ENCODE results near the gene GNG11. TPM values are rescaled to one million over a fixed set of nuclear protein-coding genes. Genes with fewer than 3 reads are reported as not detected.

Gene GNG11
- total and polyA plus RNA-seq, 10 of the 15 experiments (the other 5 are each of a cell fraction or from before 2014, with no cell fraction given), result 0.15 to 2.4 (median 0.84) TPM

GRCh38 chr7:93883917-93884345, 37.6 kb upstream of the GNG11 start (continued):
- TF ChIP-seq HDAC2 (IDR thresholded peaks at IDR 0.05), result no peak
- no peak for TF ChIP-seq MYB (IDR thresholded peaks at IDR 0.05; ENCODE audit: borderline replicate concordance, low read depth, low read length)
- no peak for TF ChIP-seq BMI1 (IDR thresholded peaks at IDR 0.05; ENCODE audit: borderline replicate concordance)

- Histone ChIP-seq H3K9ac (ENCODE audit: control insufficient read depth, insufficient read depth, low read length) (no peak overlapping the region), H3K4me2 (ENCODE audit: control insufficient read depth, insufficient read depth) (no peak overlapping the region), H3K4me3 (no peak overlapping the region), H3K36me3 (ENCODE audit: control insufficient read depth in 2 of 2, insufficient read depth in 2 of 2, low read length in 1 of 2) (no peaks in the 10 kb centered on the region), H3K27me3 (replicated peaks in 1 of 2; ENCODE audit: control insufficient read depth in 2 of 2, insufficient read depth in 2 of 2, low read length in 1 of 2) (no peaks in the 10 kb centered on the region), H3K27ac (ENCODE audit: control insufficient read depth, insufficient read depth) (no peak overlapping the region), H3K79me2 (ENCODE audit: control insufficient read depth, insufficient read depth, low read length) (no peaks in the 10 kb centered on the region), H4K20me1 (ENCODE audit: control insufficient read depth, insufficient read depth) (no peaks in the 10 kb centered on the region), H3K9me3 (replicated peaks; ENCODE audit: control insufficient read depth, insufficient read depth, low read length) (no peaks in the 10 kb centered on the region), H3K4me1 (ENCODE audit: control insufficient read depth, insufficient read depth, low read length) (no peaks in the 10 kb centered on the region), H2AFZ (ENCODE audit: control insufficient read depth, low read depth, low read length) (no peak overlapping the region)
- BruUV-seq (replicated peaks), result no TSS peak
- DNase-seq (ENCODE audit: low read depth, low spot score) (no peak), ATAC-seq (no peak), FAIRE-seq (no peak)
- intact Hi-C loops (cut with micrococcal nuclease; ENCODE audit: unreplicated experiment), result loop anchor here (5.0 kb wide), 1 partner anchor 508 kb away; the partner anchor contains the start of gene COL1A2
- no peak for TF ChIP-seq STAT3 (IDR thresholded peaks at IDR 0.05; ENCODE audit: low read depth, low read length)
- TF ChIP-seq SMAD1 (IDR thresholded peaks at IDR 0.05; ENCODE audit: low read depth, partially characterized antibody), result no peak
- no peak for TF ChIP-seq CHD2 (IDR thresholded peaks at IDR 0.05; ENCODE audit: borderline replicate concordance, low read depth, low read length)
- WGBS (ENCODE audit: insufficient coverage, insufficient replicate concordance, low lambda C conversion rate, missing lambda C conversion rate), result 10% methylated on average over 1 of the region's 1 CpG
- in situ Hi-C loops (cut with MboI), result no loop called here
- ChIA-PET CTCF (no interaction called here), POLR2A (no interaction called here), SMC1A (ENCODE audit: uncharacterized antibody, unreplicated experiment) (interaction anchor here (2.7 kb wide), 1 partner anchor 203 kb away, joined by 7 read pairs; no protein-coding TSS in a partner anchor), RAD21 (ENCODE audit: unreplicated experiment) (interaction anchor here (2.7 kb wide), 1 partner anchor 203 kb away, joined by 8 read pairs; no protein-coding TSS in a partner anchor)
Observed at GRCh38 chr7:93884541-93884940, 37.0 kb upstream of the GNG11 start.

GRCh38 chr7:93889261-93889660, 32.3 kb upstream of the GNG11 start:
- TF ChIP-seq FOS (IDR thresholded peaks at IDR 0.05; ENCODE audit: borderline replicate concordance, extremely low read depth, insufficient read length) (no peak), ZBTB4 (CRISPR knock-in tag; IDR thresholded peaks at IDR 0.05) (no peak), SMC3 (IDR thresholded peaks at IDR 0.05; ENCODE audit: borderline replicate concordance, low read length) (no peak), ZNF24 (IDR thresholded peaks at IDR 0.05) (no peak)
- intact Hi-C loops (cut with micrococcal nuclease; ENCODE audit: unreplicated experiment), result no loop called here
- H3K4me3 ChIP-seq, result no peak overlapping the region
- no peaks in the 10 kb centered on the region for H3K79me2 ChIP-seq (ENCODE audit: control insufficient read depth, insufficient read depth, low read length)
- RAD21 ChIA-PET (ENCODE audit: unreplicated experiment), result no interaction called here
- no TSS peak for BruUV-seq (replicated peaks)
- no peak overlapping the region for H3K27ac ChIP-seq (ENCODE audit: control insufficient read depth, insufficient read depth)
- H3K36me3 ChIP-seq (ENCODE audit: control insufficient read depth in 2 of 2, insufficient read depth in 2 of 2, low read length in 1 of 2), result no peaks in the 10 kb centered on the region
- no peaks in the 10 kb centered on the region for H3K4me1 ChIP-seq (ENCODE audit: control insufficient read depth, insufficient read depth, low read length)
- no peak overlapping the region for H3K4me2 ChIP-seq (ENCODE audit: control insufficient read depth, insufficient read depth)
- no peaks in the 10 kb centered on the region for H3K9me3 ChIP-seq (replicated peaks; ENCODE audit: control insufficient read depth, insufficient read depth, low read length)
- no peak overlapping the region for H2AFZ ChIP-seq (ENCODE audit: control insufficient read depth, low read depth, low read length)
- in situ Hi-C loops (cut with MboI), result no loop called here
- DNase-seq (ENCODE audit: low read depth, low spot score) (no peak), FAIRE-seq (no peak), ATAC-seq (no peak)
- POLR2A ChIA-PET, result no interaction called here
- 95% methylated on average over 3 of the region's 3 CpGs for WGBS (ENCODE audit: insufficient coverage, insufficient replicate concordance, low lambda C conversion rate, missing lambda C conversion rate)
- CTCF ChIA-PET, result interaction anchor here (1.2 to 4.3 kb wide), 2 partner anchors 14 to 17 kb away, joined by 4 to 13 read pairs; partner anchors contain the start of gene GNGT1
- H3K9ac ChIP-seq (ENCODE audit: control insufficient read depth, insufficient read depth, low read length), result no peak overlapping the region
- H3K27me3 ChIP-seq (replicated peaks in 1 of 2; ENCODE audit: control insufficient read depth in 2 of 2, insufficient read depth in 2 of 2, low read length in 1 of 2), result peaks cover 0 to 12% of the 10 kb centered on the region in 2 experiments; a peak in 3 of 4 replicates
- SMC1A ChIA-PET (ENCODE audit: uncharacterized antibody, unreplicated experiment), result interaction anchor here (1.7 kb wide), 1 partner anchor 10 kb away, joined by 4 read pairs; no protein-coding TSS in a partner anchor
- H4K20me1 ChIP-seq (ENCODE audit: control insufficient read depth, insufficient read depth), result no peaks in the 10 kb centered on the region

Data from GM12878 (cell line).